ENCODE results near the gene TOMM40.
"Not testable (repeated sequence)": the region's sequence is repeated elsewhere in the genome, so short reads cannot be mapped to it uniquely, and the experiment has no call there.

Gene TOMM40

DNA sequence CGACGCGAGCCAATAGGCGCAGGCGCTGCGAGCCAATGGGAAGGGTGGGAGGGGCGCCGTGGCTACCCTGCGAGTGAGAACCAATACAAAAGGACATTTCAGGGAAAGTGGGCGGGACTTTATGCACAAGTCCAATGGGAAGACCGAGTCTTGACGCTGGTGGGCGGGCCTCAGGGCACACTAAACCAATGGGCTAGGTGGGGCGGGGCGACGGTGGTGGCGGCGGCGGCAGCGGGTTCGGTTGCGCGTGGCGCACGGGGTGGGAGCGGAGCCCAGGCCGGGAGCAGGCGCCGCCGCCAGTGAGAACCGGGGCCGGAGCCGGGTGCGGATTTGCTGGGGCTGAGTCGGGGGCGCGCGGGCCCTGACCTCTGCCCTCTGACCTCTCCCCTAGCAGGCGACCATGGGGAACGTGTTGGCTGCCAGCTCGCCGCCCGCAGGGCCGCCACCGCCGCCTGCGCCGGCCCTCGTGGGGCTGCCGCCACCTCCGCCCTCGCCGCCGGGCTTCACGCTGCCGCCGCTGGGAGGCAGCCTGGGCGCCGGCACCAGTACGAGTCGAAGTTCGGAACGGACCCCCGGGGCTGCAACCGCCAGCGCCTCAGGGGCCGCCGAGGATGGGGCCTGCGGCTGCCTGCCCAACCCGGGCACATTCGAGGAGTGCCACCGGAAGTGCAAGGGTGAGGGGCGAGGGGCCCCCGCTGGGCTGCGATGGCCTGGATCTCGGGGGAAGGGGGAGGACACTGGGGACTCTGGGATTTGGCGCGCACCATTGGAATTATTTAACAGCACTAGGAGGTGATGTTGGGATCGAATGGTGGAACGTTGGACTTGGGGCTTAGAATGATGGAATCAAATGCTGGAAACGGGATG is at the start of gene TOMM40:
TSS of gene TOMM40 (plus strand) at position 239 of the 867 bp plus-strand sequence. CDS start at position 401, 162 bp downstream.
- in situ Hi-C loops (cut with MboI; ENCODE audit: low pct_unique_long_range_greater_than_20kb, low sequenced_read_pairs): no loop called here
- DNase-seq: no peak

DNA sequence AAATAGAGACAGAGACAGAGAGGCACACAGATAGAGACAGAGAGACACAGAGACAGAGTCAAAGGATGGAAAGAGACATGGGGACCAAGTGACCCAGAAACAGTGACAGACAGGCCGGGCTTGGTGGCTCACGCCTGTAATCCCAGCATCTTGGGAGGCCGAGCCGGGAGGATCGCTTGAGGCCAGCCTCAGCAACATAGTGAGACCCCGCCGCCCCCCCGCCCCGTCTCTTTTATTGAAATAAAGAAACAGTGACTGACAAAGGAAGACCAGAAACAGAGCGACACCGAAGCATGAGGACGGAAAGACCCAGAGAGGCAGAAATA is 45.8 kb upstream of the TOMM40 start:
- in situ Hi-C loops (cut with MboI; ENCODE audit: low pct_unique_long_range_greater_than_20kb, low sequenced_read_pairs): no loop called here
- no peak for DNase-seq

DNA sequence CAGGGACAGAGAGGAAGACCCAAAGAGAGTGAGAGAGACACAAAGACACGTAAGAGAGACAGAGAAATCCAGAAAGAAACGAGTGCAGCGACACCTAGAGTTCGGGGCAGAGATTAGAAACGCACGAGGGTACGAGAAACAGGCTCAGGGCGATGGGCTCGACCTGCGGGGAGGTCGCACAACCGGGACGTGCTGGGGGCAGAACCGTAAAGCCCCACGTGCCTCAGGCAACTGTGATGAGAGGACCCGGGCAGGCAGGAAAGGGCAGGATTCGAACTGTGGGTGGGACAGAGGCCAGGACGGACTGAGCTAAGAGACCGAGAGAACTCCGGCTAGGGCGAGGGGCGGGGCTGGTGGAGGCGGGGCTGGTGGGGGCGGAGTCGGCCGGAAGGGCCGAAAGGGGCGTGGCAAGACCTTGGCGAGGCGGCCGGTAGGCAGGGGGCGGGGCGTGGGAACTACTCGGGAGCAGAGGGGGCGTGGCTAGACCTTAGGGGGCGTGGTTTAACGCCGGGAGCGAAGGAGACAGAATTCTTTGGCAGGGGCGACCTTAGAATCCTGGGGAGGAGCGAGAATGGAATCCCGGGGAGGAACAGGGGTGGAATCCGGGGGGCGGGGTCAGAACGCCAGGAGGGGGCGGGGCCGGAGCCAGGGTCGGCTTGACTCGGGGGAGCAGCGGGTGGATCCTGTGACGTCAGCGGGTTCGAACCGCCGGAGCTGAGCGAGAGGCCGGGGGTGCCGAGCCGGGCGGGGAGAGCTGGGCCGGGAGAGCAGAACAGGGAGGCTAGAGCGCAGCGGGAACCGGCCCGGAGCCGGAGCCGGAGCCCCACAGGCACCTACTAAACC is 45.2 kb upstream of the TOMM40 start, which contains the start of gene NECTIN2:
TSS of gene NECTIN2 (plus strand) at position 686 of the 843 bp plus-strand sequence. CDS start 229 bp downstream, outside the sequence.
- peak; percentile 98 for DNase-seq
- in situ Hi-C loops (cut with MboI; ENCODE audit: low pct_unique_long_range_greater_than_20kb, low sequenced_read_pairs): no loop called here

DNA sequence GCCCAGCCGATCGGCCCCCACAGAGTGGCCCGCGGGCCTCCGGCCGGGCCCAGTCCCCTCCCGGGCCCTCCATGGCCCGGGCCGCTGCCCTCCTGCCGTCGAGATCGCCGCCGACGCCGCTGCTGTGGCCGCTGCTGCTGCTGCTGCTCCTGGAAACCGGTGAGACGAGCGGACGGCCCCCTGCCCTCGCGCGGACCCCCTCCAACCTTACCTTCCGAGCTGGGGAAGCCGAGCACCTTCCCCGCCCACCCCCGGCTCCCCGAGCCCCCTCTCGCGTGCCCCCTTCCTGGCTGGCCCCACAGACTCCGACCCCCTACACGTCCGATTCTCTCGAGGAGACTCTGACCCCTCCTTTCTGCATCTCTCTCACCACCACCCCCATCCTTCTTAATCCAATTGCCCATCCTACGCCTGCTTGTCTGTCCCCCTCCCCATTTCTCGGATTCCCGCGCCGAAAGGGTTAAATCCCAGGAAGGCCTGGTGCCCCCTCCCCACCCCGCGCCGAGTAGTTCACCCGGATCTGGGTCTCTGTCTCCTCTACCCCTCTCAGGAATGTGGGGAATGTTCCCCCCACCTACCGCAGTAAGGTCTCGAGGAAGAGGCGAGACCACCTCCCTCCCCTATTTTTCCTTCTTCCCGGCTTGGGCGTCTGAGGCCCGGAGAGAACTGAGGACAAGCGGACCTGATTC is 44.5 kb upstream of the TOMM40 start:
- in situ Hi-C loops (cut with MboI; ENCODE audit: low pct_unique_long_range_greater_than_20kb, low sequenced_read_pairs): no loop called here
- no peak for DNase-seq

DNA sequence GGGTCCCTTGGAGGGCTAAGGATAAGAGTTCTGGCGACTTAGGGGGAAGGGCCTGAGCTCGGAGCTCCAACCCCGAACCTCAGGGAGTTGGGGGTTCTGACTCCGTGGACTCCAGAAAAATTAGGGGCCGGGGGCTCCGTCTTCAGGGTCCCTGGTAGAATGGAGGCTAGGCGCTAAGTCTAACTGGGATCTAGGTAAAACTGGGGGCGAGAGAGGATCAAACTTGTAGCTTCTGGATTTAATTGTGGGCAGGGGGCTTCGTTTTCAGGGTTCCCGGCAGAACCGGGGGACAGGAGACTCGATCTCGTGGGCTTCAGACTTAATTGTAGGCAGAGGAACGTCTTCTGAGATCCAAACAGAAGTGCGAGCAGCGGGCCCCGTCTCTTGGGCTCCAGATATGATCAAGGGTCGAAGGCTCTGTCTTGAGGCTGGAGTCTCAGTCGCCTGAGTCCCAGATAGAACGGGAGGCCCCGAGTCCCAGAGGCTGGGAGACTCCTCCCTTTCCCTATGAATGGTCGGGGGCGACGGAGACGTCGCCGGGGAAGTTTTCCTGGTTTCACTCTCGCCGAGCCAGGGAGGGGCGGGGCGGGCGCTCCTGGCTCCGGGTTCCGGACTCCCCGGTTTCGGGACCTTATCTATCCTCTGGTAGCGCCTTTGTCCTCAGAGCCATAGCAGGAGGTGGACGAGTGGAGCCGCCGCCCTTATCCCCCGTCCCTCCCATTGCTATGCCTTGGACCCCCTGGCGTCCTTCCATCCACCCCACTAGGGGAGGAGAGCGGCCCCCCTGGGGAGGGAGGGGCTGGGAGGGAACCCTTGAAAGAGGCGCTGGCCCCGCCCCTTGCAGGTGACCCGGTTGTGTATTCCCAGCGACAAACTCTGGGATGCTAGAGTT is 43.7 kb upstream of the TOMM40 start:
- in situ Hi-C loops (cut with MboI; ENCODE audit: low pct_unique_long_range_greater_than_20kb, low sequenced_read_pairs): no loop called here
- DNase-seq: no peak

DNA sequence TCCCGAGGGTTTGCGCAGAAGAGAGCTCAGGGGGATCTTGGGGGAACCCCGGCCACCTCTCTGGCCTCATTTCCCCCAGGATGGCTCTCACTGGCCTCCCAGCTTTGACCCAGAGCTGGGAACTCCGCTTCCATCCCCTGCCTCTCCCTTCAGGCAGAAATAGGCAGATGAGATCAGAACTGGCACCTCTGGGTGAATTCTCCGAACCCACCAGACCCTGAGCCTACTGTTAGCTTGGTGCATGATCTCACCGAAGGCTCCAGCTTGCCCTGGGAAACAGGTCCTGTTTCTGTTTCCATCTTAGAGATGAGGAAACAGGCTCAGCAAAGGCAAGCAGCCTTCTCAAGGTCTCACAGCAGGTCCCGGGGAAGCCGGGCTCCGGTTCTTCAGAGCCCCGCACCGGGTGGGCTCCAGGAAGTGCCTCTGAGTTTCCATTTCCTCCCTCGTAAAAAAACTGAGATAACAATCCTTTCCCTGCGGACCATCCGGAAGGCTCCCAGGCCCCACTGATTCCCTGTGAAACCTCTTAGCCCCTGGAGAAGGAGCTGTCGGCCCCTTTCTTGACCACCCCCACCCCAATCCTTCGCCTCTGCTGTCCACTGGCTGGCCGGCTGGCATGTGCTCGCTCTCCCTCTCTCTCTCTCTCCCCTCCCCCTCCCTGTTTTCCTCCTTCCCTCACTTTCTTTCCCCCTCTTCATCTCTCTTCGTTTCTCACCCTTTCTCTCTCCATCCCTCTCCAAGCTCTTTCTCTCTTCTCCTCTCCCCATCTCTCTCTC is 42.8 kb upstream of the TOMM40 start:
- in situ Hi-C loops (cut with MboI; ENCODE audit: low pct_unique_long_range_greater_than_20kb, low sequenced_read_pairs): no loop called here

DNA sequence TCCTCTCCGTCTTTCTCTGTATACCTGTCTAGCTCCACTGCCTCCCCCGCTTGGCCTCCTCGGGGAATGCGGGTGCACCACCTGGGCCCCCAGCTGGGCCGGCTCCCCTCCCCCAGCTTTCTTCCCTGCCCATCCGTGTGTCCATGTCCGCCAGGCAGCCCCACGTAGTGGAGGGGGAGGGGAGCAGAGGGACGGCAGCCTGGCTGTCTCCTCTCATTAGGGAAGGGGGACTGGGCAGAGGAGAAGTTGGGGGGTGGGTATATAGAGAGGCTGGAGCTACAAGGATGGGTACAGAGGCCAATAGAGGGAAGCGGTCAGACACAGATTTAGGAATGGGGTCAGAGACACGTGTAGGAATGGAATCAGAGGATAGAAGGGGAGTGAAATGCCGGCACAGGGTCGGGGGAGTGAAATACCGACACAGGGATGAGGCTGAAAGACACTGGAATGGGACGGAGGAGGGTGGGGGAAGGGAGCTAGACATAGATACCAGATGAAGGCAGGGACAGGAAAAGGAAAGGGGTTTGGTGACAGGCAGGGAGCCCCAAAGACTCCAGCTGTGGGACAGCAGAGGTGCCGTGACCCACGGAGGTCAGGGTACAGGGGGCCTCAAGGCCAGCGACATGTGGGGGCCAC is 42.1 kb upstream of the TOMM40 start:
- in situ Hi-C loops (cut with MboI; ENCODE audit: low pct_unique_long_range_greater_than_20kb, low sequenced_read_pairs): no loop called here
- no peak for DNase-seq

More for the DNA sequence above, 42.8 kb upstream of the TOMM40 start:
- no peak for DNase-seq

DNA sequence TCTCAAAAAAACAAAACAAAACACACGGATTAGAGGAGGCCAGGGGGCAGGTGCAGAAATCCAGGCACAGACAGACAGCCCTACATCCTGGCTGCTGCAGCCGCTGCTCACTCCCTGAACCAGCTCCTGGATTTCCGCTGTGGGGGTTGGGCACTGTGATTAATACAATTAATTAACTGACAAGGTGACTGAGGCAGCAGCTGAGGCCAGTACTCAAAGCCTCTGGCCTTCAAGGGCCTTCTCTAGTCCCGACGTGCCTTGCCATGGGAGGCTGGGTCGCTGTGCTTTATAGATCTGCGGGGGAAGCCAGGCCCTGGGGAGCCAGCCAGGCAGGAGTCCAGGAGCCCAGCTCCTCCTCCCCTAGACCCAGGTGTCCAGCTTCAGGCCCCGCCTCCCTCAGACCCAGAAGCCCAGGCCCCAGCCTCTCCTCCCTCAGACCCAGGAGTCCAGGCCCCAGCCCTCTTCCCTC is 40.4 kb upstream of the TOMM40 start:
- no peak for DNase-seq
- in situ Hi-C loops (cut with MboI; ENCODE audit: low pct_unique_long_range_greater_than_20kb, low sequenced_read_pairs): no loop called here

DNA sequence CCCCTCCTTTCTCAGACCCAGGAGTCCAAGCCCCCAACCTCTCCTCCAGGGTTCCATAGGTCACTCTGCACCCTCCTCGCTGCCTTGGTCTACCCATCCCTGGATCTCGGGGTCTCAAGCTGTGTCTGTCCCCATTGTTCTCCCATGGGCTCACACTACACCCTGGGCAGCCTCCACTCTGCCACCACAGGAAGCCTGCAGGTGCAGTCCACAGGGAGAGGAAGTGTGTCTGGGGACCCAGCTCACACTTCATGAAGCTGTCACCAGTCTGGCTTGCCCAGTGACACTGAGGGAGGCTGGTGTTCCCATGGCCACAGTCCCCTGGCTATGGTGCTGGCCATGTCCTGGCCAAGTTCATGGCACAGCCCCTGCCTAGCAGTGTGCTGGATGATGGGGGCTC is 39.6 kb upstream of the TOMM40 start:
- DNase-seq: no peak

DNA sequence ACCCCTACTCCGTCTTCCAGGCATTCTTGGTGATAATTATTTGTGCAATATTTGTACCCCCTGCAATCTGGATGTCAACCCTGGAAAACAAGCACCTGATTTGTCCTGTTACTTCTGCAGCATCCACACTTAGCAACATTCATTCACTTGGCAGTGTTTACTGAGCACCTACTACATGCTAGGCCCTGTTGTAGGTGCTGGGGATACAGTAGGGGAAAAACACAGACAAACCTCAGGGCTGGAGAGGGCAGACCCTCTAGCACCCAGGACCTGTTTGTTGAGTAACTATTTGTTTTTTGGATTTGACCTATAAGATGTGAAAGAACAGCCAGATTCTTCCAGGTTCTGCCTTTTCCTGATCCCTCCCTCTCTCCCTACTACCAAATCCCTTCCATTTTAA is 35.4 kb upstream of the TOMM40 start:
- DNase-seq: no peak
- in situ Hi-C loops (cut with MboI; ENCODE audit: low pct_unique_long_range_greater_than_20kb, low sequenced_read_pairs): no loop called here

More for the DNA sequence above, 39.6 kb upstream of the TOMM40 start:
- in situ Hi-C loops (cut with MboI; ENCODE audit: low pct_unique_long_range_greater_than_20kb, low sequenced_read_pairs): no loop called here

DNA sequence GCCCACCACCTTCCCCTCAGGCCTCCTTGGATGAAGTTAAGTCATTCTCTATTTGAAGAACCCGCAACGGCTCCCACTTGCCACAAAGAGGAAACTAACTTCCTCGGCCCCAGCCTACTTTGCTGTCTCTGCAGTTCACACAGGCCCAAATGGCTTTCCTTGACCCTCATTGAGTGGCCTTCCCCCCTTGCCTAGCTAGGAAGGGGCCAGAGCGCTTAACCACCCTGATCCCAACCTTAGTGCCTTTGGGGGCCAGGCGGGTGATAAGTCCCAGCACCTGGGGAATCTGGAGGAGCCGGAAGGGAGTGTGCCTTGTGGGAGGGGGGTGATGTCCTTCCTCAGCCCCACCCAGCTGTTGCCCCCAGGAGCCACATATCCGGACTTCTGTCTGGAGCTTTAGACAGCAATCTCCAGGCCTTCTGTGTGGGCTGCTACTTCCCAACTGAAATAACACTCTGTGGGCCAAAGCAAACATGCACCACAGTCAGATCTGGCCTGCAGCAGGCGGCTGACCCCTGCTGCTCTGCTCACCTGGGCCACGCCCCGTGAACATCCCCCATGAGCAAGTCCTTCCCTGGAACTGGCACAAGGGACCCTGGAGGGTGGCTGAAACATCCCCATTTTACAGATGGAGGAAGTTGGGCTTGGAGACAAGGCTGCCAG is 34.5 kb upstream of the TOMM40 start:
- peak; percentile 93 for DNase-seq
- in situ Hi-C loops (cut with MboI; ENCODE audit: low pct_unique_long_range_greater_than_20kb, low sequenced_read_pairs): no loop called here

DNA sequence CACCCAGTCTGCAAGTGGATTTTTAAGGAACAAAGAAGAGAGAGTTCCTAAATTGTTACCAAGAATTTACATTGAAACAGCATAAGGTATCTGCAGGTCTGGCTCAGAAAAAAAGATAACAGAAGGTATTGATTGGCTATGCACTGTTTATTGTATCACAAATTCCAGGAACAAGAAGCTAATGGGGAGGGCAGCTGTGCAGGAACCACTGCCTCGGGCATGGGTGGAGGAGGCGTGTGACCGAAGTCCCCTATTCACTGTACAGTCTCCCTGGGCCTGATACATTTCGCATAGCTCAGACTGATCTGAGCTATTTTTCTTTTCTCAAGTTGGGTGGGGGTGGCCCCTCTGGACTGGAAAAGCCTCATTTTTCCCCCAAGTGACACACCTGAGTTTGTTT is 33.2 kb upstream of the TOMM40 start:
- in situ Hi-C loops (cut with MboI; ENCODE audit: low pct_unique_long_range_greater_than_20kb, low sequenced_read_pairs): no loop called here
- no peak for DNase-seq

DNA sequence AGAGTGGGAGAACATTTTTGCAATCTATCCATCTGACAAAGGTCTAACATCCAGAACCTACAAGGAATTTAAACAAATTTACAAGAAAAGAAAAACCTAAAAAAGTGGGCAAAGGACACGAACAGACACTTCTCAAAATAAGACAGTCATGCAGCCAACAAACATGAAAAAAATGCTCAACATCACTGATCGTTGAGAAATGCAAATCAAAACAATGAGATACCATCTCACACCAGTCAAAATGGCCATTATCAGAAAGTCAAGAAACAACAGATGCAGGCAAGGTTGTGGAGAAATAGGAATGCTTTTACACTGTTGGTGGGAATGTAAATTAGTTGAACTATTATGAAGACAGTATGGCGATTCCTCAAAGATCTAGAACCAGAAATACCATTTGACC is 29.5 kb upstream of the TOMM40 start:
- DNase-seq; in situ Hi-C loops (cut with MboI; ENCODE audit: low pct_unique_long_range_greater_than_20kb, low sequenced_read_pairs): not testable (repeated sequence)

DNA sequence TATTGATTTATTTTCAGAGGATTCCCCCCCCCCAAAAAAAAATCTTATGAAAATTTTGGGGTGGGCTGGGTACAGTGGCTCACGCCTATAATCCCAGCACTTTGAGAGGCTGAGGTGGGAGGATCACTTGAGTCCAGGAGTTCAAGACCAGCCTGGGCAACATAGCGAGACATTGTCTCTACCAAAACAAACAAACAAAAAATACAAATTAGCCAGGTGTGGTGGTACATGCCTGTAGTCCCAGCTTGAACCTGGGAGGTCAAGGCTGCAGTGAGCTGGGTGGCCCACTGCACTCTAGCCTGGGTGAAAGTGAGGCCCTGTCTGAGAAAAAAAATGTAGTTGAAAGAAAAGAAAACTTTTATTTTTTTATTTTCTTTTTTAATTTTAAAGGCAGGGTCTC is 27.1 kb upstream of the TOMM40 start:
- in situ Hi-C loops (cut with MboI; ENCODE audit: low pct_unique_long_range_greater_than_20kb, low sequenced_read_pairs): no loop called here
- DNase-seq: no peak

DNA sequence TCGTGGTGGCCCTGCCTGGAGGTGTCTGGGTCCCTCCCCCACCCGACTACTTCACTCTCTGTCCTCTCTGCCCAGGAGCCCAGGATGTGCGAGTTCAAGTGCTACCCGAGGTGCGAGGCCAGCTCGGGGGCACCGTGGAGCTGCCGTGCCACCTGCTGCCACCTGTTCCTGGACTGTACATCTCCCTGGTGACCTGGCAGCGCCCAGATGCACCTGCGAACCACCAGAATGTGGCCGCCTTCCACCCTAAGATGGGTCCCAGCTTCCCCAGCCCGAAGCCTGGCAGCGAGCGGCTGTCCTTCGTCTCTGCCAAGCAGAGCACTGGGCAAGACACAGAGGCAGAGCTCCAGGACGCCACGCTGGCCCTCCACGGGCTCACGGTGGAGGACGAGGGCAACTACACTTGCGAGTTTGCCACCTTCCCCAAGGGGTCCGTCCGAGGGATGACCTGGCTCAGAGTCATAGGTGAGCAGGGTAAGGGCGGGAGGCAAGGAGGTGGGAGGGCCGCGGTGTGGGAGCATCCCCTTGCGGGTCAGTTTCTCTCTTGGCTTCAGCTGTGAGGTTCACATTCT is 25.8 kb upstream of the TOMM40 start:
- in situ Hi-C loops (cut with MboI; ENCODE audit: low pct_unique_long_range_greater_than_20kb, low sequenced_read_pairs): no loop called here
- DNase-seq: no peak

DNA sequence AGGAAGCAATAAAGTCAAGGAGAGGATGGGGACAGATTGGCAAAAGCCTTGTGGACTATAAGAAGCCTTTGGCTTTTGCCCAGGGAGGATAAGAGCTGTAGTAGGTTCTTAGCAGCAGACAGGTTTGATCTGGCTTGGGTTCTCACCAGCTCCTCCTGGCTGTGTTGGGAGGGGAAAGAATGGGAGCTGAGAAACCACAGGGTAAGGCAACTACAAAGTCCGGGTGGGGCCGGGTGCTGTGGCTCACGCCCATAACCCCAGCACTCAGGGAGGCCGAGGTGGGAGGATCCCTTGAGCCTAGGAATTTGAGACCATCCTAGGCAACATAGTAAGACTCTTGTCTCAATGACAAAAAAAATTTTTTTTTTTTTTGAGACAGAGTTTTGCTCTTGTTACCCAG is 24.4 kb upstream of the TOMM40 start:
- in situ Hi-C loops (cut with MboI; ENCODE audit: low pct_unique_long_range_greater_than_20kb, low sequenced_read_pairs): no loop called here
- DNase-seq: no peak

DNA sequence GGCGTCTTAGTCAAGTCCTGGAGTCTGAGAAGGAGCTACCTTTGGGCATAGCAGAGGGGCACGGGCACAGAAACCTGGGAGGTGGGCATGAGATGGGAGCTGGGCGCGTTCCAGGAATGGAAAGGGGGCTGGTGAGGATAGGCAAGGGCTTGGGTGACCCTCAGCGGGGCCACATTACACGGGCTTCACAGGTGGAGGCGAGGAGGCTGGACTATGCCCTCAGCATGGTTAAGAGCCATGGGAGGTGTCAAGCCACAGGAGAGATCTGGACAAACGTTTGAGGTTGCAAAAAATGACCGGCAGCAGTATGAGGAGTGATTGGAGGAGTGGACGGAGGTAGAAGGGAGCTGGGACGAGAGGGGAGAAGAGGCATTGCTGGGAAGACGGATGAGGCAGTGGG is 23.5 kb upstream of the TOMM40 start:
- in situ Hi-C loops (cut with MboI; ENCODE audit: low pct_unique_long_range_greater_than_20kb, low sequenced_read_pairs): no loop called here
- no peak for DNase-seq

Data from KBM-7 (cell line).